ENCODE measurements around the gene WDR82.

The WDR82 gene

GRCh38 chr3:52318186-52318816, 39.9 kb upstream of the WDR82 start:
- no peak for TF ChIP-seq EZH2 (IDR thresholded peaks at IDR 0.05; ENCODE audit: borderline replicate concordance, low read depth, low read length, severe bottlenecking)
- TF ChIP-seq CTCF (IDR thresholded peaks at IDR 0.05; ENCODE audit: borderline replicate concordance, extremely low read depth, low read length, poor library complexity, severe bottlenecking): no peak
- Histone ChIP-seq H3K36me3 (ENCODE audit: insufficient read depth, low read length) (no peaks in the 10 kb centered on the region), H2AFZ (ENCODE audit: low read depth, low read length) (no peak overlapping the region), H3K4me3 (ENCODE audit: low read depth in 1 of 2, low read length in 2 of 2) (no peak overlapping the region), H3K9ac (ENCODE audit: low read depth, low read length) (no peak overlapping the region), H4K20me1 (ENCODE audit: insufficient read depth, low read length) (0 out of 2 replicates have a peak, but pooled peaks cover 4% of the 10 kb centered on the region), H3K79me2 (ENCODE audit: insufficient read depth, low read length) (no peaks in the 10 kb centered on the region), H3K27me3 (ENCODE audit: insufficient read depth, low read length, poor library complexity) (no peaks in the 10 kb centered on the region), H3K9me3 (ENCODE audit: insufficient read depth, low read length, severe bottlenecking) (no peaks in the 10 kb centered on the region), H3K27ac (ENCODE audit: low read length) (no peak overlapping the region), H3K4me1 (ENCODE audit: insufficient read depth, low read length) (no peaks in the 10 kb centered on the region), H3K4me2 (ENCODE audit: insufficient read depth, low read length) (no peak overlapping the region)
- ATAC-seq (ENCODE audit: insufficient read depth, low read depth) (no peak), DNase-seq (no peak)

GRCh38 chr3:52317208-52318000, 39.0 kb upstream of the WDR82 start:
- Histone ChIP-seq H3K4me1 (ENCODE audit: insufficient read depth, low read length) (no peaks in the 10 kb centered on the region), H2AFZ (ENCODE audit: low read depth, low read length) (no peak overlapping the region), H3K79me2 (ENCODE audit: insufficient read depth, low read length) (no peaks in the 10 kb centered on the region), H3K27ac (ENCODE audit: low read length) (no peak overlapping the region), H3K4me3 (ENCODE audit: low read depth in 1 of 2, low read length in 2 of 2) (no peak overlapping the region), H3K9me3 (ENCODE audit: insufficient read depth, low read length, severe bottlenecking) (no peaks in the 10 kb centered on the region), H3K9ac (ENCODE audit: low read depth, low read length) (no peak overlapping the region), H3K27me3 (ENCODE audit: insufficient read depth, low read length, poor library complexity) (no peaks in the 10 kb centered on the region), H3K4me2 (ENCODE audit: insufficient read depth, low read length) (no peak overlapping the region), H3K36me3 (ENCODE audit: insufficient read depth, low read length) (no peaks in the 10 kb centered on the region), H4K20me1 (ENCODE audit: insufficient read depth, low read length) (0 out of 2 replicates have a peak, but pooled peaks cover 4% of the 10 kb centered on the region)
- TF ChIP-seq CTCF (IDR thresholded peaks at IDR 0.05; ENCODE audit: borderline replicate concordance, extremely low read depth, low read length, poor library complexity, severe bottlenecking) (no peak), EZH2 (IDR thresholded peaks at IDR 0.05; ENCODE audit: borderline replicate concordance, low read depth, low read length, severe bottlenecking) (no peak)
- ATAC-seq (ENCODE audit: insufficient read depth, low read depth): no peak
- no peak for DNase-seq

GRCh38 chr3:52315977-52316764, 37.7 kb upstream of the WDR82 start, which contains the start of gene DNAH1:
Gene DNAH1, plus strand, starts transcription at chr3:52316319. Its CDS starts 6,124 bp downstream, at chr3:52322443.
- 0 out of 2 replicates have a peak, but pooled peaks cover 4% of the 10 kb centered on the region for H4K20me1 ChIP-seq (ENCODE audit: insufficient read depth, low read length)
- H3K4me3 ChIP-seq (ENCODE audit: low read depth in 1 of 2, low read length in 2 of 2): no peak within 1 kb of the TSS
- H3K4me2 ChIP-seq (ENCODE audit: insufficient read depth, low read length): no peak within 1 kb of the TSS

More at GRCh38 chr3:52315977-52316764, 37.7 kb upstream of the WDR82 start, which contains the start of gene DNAH1:
- Histone ChIP-seq H3K4me1 (ENCODE audit: insufficient read depth, low read length) (no peaks in the 10 kb centered on the region), H3K27me3 (ENCODE audit: insufficient read depth, low read length, poor library complexity) (no peaks in the 10 kb centered on the region), H3K9me3 (ENCODE audit: insufficient read depth, low read length, severe bottlenecking) (no peaks in the 10 kb centered on the region), H3K9ac (ENCODE audit: low read depth, low read length) (no peak within 1 kb of the TSS), H3K79me2 (ENCODE audit: insufficient read depth, low read length) (no peaks in the 10 kb centered on the region), H2AFZ (ENCODE audit: low read depth, low read length) (no peak within 1 kb of the TSS), H3K27ac (ENCODE audit: low read length) (no peak within 1 kb of the TSS), H3K36me3 (ENCODE audit: insufficient read depth, low read length) (no peaks in the 10 kb centered on the region)
- no peak for ATAC-seq (ENCODE audit: insufficient read depth, low read depth)
- no peak for DNase-seq
- no peak for TF ChIP-seq CTCF (IDR thresholded peaks at IDR 0.05; ENCODE audit: borderline replicate concordance, extremely low read depth, low read length, poor library complexity, severe bottlenecking)
- no peak for TF ChIP-seq EZH2 (IDR thresholded peaks at IDR 0.05; ENCODE audit: borderline replicate concordance, low read depth, low read length, severe bottlenecking)

All from DND-41 (cell line).